HG03064 (cell line): ENCODE results near the gene ADD2.

Experiments
- ATAC-seq: cut with Tn5 transposase; IDR thresholded peaks from one replicate; pipeline ENCODE4 v1.9.1; 2021; ENCODE audit warnings: low read depth; ENCODE audit not compliant: unreplicated experiment

The ADD2 gene

GRCh38 chr2:70789304-70790135, 21.5 kb upstream of the ADD2 start:
- ATAC-seq, result no peak

GRCh38 chr2:70785137-70785911, 17.3 kb upstream of the ADD2 start:
- no peak for ATAC-seq

GRCh38 chr2:70784320-70784719, 16.3 kb upstream of the ADD2 start:
- no peak for ATAC-seq

GRCh38 chr2:70779911-70780545, 12.0 kb upstream of the ADD2 start:
- no peak for ATAC-seq

- ATAC-seq, result no peak
Measured at GRCh38 chr2:70779491-70779890, 11.5 kb upstream of the ADD2 start.

- ATAC-seq, result no peak
Measured at GRCh38 chr2:70778676-70779075, 10.7 kb upstream of the ADD2 start.

GRCh38 chr2:70777450-70777849, 9.4 kb upstream of the ADD2 start:
- ATAC-seq, result no peak

- no peak for ATAC-seq
Measured at GRCh38 chr2:70776266-70776665, 8.3 kb upstream of the ADD2 start.

- ATAC-seq, result no peak
Measured at GRCh38 chr2:70775141-70775540, 7.1 kb upstream of the ADD2 start.

- ATAC-seq, result no peak
Measured at GRCh38 chr2:70772486-70773155, 4.6 kb upstream of the ADD2 start.

- no peak for ATAC-seq
Measured at GRCh38 chr2:70771446-70771845, 3.4 kb upstream of the ADD2 start.

GRCh38 chr2:70769450-70769849, 1.4 kb upstream of the ADD2 start:
- no peak for ATAC-seq

- no peak for ATAC-seq
Measured at GRCh38 chr2:70768590-70769085, 638 bp upstream of the ADD2 start.

- no peak for ATAC-seq
Measured at GRCh38 chr2:70767079-70767698, 811 bp downstream of the ADD2 start.

- ATAC-seq, result no peak
Measured at GRCh38 chr2:70766357-70767078, 1.5 kb downstream of the ADD2 start.

GRCh38 chr2:70765507-70765906, 2.5 kb downstream of the ADD2 start:
- ATAC-seq, result no peak

- ATAC-seq, result no peak
Measured at GRCh38 chr2:70759446-70759845, 8.6 kb downstream of the ADD2 start.

GRCh38 chr2:70757966-70758365, 10.0 kb downstream of the ADD2 start:
- ATAC-seq, result no peak

- ATAC-seq, result no peak
Measured at GRCh38 chr2:70757360-70757759, 10.6 kb downstream of the ADD2 start.

GRCh38 chr2:70756128-70756527, 11.9 kb downstream of the ADD2 start:
- no peak for ATAC-seq
